DOHH2 (cell line): ENCODE results near the gene MAP1B.

Experiments
- H3F3A ChIP-seq: fragments of 200-600 bp; sonication (generic), shearing (Covaris generic); 2 replicates; pipeline ENCODE4 v1.6.0; 2016; ENCODE audit warnings: antibody characterized with exemption, mild to moderate bottlenecking; ENCODE audit not compliant: control insufficient read depth, insufficient read depth
- H3K27ac ChIP-seq: fragments of 200-600 bp; sonication (generic); 2 replicates; pipeline ENCODE4 v1.5.1; 2014; ENCODE audit warnings: low read depth, mild to moderate bottlenecking, low read length, moderate library complexity
- H3K27me3 ChIP-seq: fragments of 200-600 bp; sonication (generic); 2 replicates; pipeline ENCODE4 v1.6.1; 2014; ENCODE audit warnings: mild to moderate bottlenecking, low read length, mixed read lengths; ENCODE audit not compliant: control insufficient read depth
- H3K36me3 ChIP-seq: fragments of 200-600 bp; sonication (generic); 2 replicates; pipeline ENCODE4 v1.6.1; 2014; ENCODE audit warnings: mild to moderate bottlenecking, low read length, moderate library complexity, mixed read lengths; ENCODE audit not compliant: control insufficient read depth
- H3K4me1 ChIP-seq: fragments of 200-600 bp; sonication (generic); 2 replicates; pipeline ENCODE4 v1.6.1; 2014; ENCODE audit warnings: mild to moderate bottlenecking, low read length, mixed read lengths; ENCODE audit not compliant: control insufficient read depth
- H3K4me2 ChIP-seq: fragments of 200-600 bp; sonication (generic); 2 replicates; pipeline ENCODE4 v1.6.0; 2014; ENCODE audit warnings: mild to moderate bottlenecking, low read length, moderate library complexity
- H3K4me3 ChIP-seq: fragments of 200-600 bp; sonication (generic); 2 replicates; pipeline ENCODE4 v1.5.1; 2014; ENCODE audit warnings: mild to moderate bottlenecking, low read length, mixed read lengths
- H3K79me2 ChIP-seq: fragments of 200-600 bp; sonication (generic); 2 replicates; pipeline ENCODE4 v1.6.1; 2014; ENCODE audit warnings: mild to moderate bottlenecking, low read length, mixed read lengths; ENCODE audit not compliant: control insufficient read depth
- H3K9me2 ChIP-seq: fragments of 200-600 bp; sonication (generic); replicated peaks from 2 replicates; pipeline ENCODE4 v1.6.1; 2014; ENCODE audit warnings: mild to moderate bottlenecking, low read length, mixed read lengths; ENCODE audit not compliant: control insufficient read depth
- H3K9me3 ChIP-seq: fragments of 200-600 bp; sonication (generic); 2 replicates; pipeline ENCODE4 v1.6.1; 2014; ENCODE audit warnings: antibody characterized with exemption, low read length, mixed read lengths; ENCODE audit not compliant: control insufficient read depth, insufficient read depth
- H4K20me1 ChIP-seq: fragments of 200-600 bp; sonication (generic); 2 replicates; pipeline ENCODE4 v1.6.0; 2014; ENCODE audit warnings: low read depth, mild to moderate bottlenecking, antibody characterized with exemption, low read length, moderate library complexity; ENCODE audit not compliant: control insufficient read depth, insufficient read depth
- CTCF ChIP-seq: fragments of 200-600 bp; sonication (generic); IDR thresholded peaks from one replicate; pipeline ENCODE4 v1.5.1; 2014; ENCODE audit warnings: antibody characterized with exemption, mild to moderate bottlenecking, low read depth, low read length; ENCODE audit not compliant: poor library complexity, severe bottlenecking
- EZH2phosphoT487 ChIP-seq: fragments of 200-600 bp; sonication (generic); IDR thresholded peaks from 2 replicates; pipeline ENCODE4 v1.6.1; 2017; ENCODE audit warnings: borderline replicate concordance, mild to moderate bottlenecking, antibody characterized with exemption, low read length, moderate library complexity, mixed read lengths

Gene MAP1B

GRCh38 chr5:72125271-72125940 is 18.1 kb downstream of the MAP1B start:
- H3K79me2 ChIP-seq, result no peaks in the 10 kb centered on the region
- H3K9me3 ChIP-seq, result no peaks in the 10 kb centered on the region
- H4K20me1 ChIP-seq, result no peaks in the 10 kb centered on the region
- H3K27me3 ChIP-seq, result peaks cover 17% of the 10 kb centered on the region; the same call in 1 of the 2 replicates
- H3K4me1 ChIP-seq, result no peaks in the 10 kb centered on the region
- no peaks in the 10 kb centered on the region for H3K9me2 ChIP-seq
- H3F3A ChIP-seq, result no peaks in the 10 kb centered on the region
- no peak overlapping the region for H3K27ac ChIP-seq
- H3K4me3 ChIP-seq, result no peak overlapping the region
- no peaks in the 10 kb centered on the region for H3K36me3 ChIP-seq
- no peak overlapping the region for H3K4me2 ChIP-seq
- TF ChIP-seq CTCF (no peak), EZH2phosphoT487 (no peak)

GRCh38 chr5:72125941-72126620 is 18.8 kb downstream of the MAP1B start:
- no peak overlapping the region for H3K27ac ChIP-seq

GRCh38 chr5:72126796-72127195 is 19.5 kb downstream of the MAP1B start:
- no peak for TF ChIP-seq EZH2phosphoT487
- no peak for TF ChIP-seq CTCF
- Histone ChIP-seq H3K4me2 (no peak overlapping the region), H3K36me3 (no peaks in the 10 kb centered on the region), H3K27me3 (peaks cover 18% of the 10 kb centered on the region; the same call in 1 of the 2 replicates), H4K20me1 (no peaks in the 10 kb centered on the region), H3K4me3 (no peak overlapping the region), H3K4me1 (no peaks in the 10 kb centered on the region), H3K79me2 (no peaks in the 10 kb centered on the region), H3K9me3 (no peaks in the 10 kb centered on the region), H3K9me2 (no peaks in the 10 kb centered on the region), H3F3A (no peaks in the 10 kb centered on the region), H3K27ac (no peak overlapping the region)

More at GRCh38 chr5:72125941-72126620, 18.8 kb downstream of the MAP1B start:
- no peaks in the 10 kb centered on the region for H3F3A ChIP-seq
- H3K36me3 ChIP-seq, result no peaks in the 10 kb centered on the region
- H3K9me3 ChIP-seq, result no peaks in the 10 kb centered on the region
- TF ChIP-seq CTCF (no peak), EZH2phosphoT487 (no peak)
- H4K20me1 ChIP-seq, result no peaks in the 10 kb centered on the region
- peaks cover 20% of the 10 kb centered on the region; the same call in 1 of the 2 replicates for H3K27me3 ChIP-seq
- H3K9me2 ChIP-seq, result no peaks in the 10 kb centered on the region
- no peaks in the 10 kb centered on the region for H3K79me2 ChIP-seq
- H3K4me3 ChIP-seq, result no peak overlapping the region
- no peaks in the 10 kb centered on the region for H3K4me1 ChIP-seq
- H3K4me2 ChIP-seq, result no peak overlapping the region
